HEK293 (cell line): ENCODE results near the gene BOD1.

ENCODE experiments used
- CTCF ChIA-PET: fragments of 350-600 bp; formaldehyde crosslinking; extraction: SDS; loops from one replicate; lab custom pipeline; 2021; ENCODE audit warnings: antibody characterized with exemption; lab: Yijun Ruan, JAX
- POLR2A ChIA-PET: fragments of 300-600 bp; formaldehyde crosslinking; extraction: SDS; loops from one replicate; lab custom pipeline; 2020; ENCODE audit warnings: antibody characterized with exemption, inconsistent platforms; lab: Yijun Ruan, JAX
- H3K27ac ChIP-seq: fragments of 200-500 bp; sonication (Bioruptor generic); 2 replicates; pipeline ENCODE4 v1.5.1; 2014; ENCODE audit warnings: low read depth, low read length, control low read depth, inconsistent platforms; ENCODE audit errors: extremely low read depth
- H3K36me3 ChIP-seq, 2 experiments: fragments of 200-500 bp in 1 of 2; sonication (Bioruptor generic) in 1 of 2; 1 replicate in 1 of 2; 2 replicates in 1 of 2; pipeline ENCODE4 v1.5.1; 2014 to 2017; ENCODE audit warnings: inconsistent platforms in 2 of 2, low read length in 2 of 2; ENCODE audit not compliant: control insufficient read depth in 2 of 2, insufficient read depth in 1 of 2
- H3K4me1 ChIP-seq: fragments of 200-500 bp; sonication (Bioruptor generic); 2 replicates; pipeline ENCODE4 v1.5.1; 2014; ENCODE audit warnings: mild to moderate bottlenecking, low read length, inconsistent platforms; ENCODE audit not compliant: control insufficient read depth, insufficient read depth
- H3K4me3 ChIP-seq: 2 replicates; pipeline ENCODE4 v1.5.1; 2011; ENCODE audit warnings: low read depth, mild to moderate bottlenecking, control low read depth, low read length, moderate library complexity
- H3K9me3 ChIP-seq: fragments of 200-500 bp; sonication (Bioruptor generic); 2 replicates; pipeline ENCODE4 v1.5.1; 2014; ENCODE audit warnings: low read depth, low read length, inconsistent platforms; ENCODE audit not compliant: control insufficient read depth, insufficient read depth
- SCRT1 ChIP-seq: fragments of 450-650 bp; formaldehyde crosslinking; IDR thresholded peaks from 2 replicates; pipeline ENCODE4 v1.5.1; 2016; ENCODE audit warnings: missing biosample characterization, missing genetic modification characterization, borderline replicate concordance
- YY2 ChIP-seq: fragments of 450-650 bp; formaldehyde crosslinking; IDR thresholded peaks from 2 replicates; pipeline ENCODE4 v1.5.1; 2016; ENCODE audit warnings: missing biosample characterization, missing genetic modification characterization
- ZBTB11 ChIP-seq: fragments of 450-650 bp; formaldehyde crosslinking; conservative IDR thresholded peaks from 2 replicates; pipeline ENCODE4 v1.5.1; 2016; ENCODE audit warnings: low read depth, missing biosample characterization, missing genetic modification characterization
- ZBTB17 ChIP-seq: fragments of 450-650 bp; formaldehyde crosslinking; IDR thresholded peaks from 2 replicates; pipeline ENCODE4 v1.5.1; 2016; ENCODE audit warnings: missing biosample characterization, missing genetic modification characterization
- ZEB2 ChIP-seq: fragments of 450-650 bp; formaldehyde crosslinking; IDR thresholded peaks from 2 replicates; pipeline ENCODE4 v1.5.1; 2016; ENCODE audit warnings: missing biosample characterization, missing genetic modification characterization
- ZFP69B ChIP-seq: fragments of 450-650 bp; formaldehyde crosslinking; IDR thresholded peaks from 2 replicates; pipeline ENCODE4 v1.5.1; 2016; ENCODE audit warnings: missing biosample characterization, missing genetic modification characterization
- ZNF112 ChIP-seq: fragments of 450-650 bp; formaldehyde crosslinking; IDR thresholded peaks from 2 replicates; pipeline ENCODE4 v1.5.0; 2017; ENCODE audit warnings: missing biosample characterization, missing genetic modification characterization
- ZNF121 ChIP-seq: fragments of 450-650 bp; formaldehyde crosslinking; IDR thresholded peaks from 2 replicates; pipeline ENCODE4 v1.5.1; 2016; ENCODE audit warnings: missing biosample characterization, missing genetic modification characterization
- ZNF16 ChIP-seq: fragments of 450-650 bp; formaldehyde crosslinking; IDR thresholded peaks from 2 replicates; pipeline ENCODE4 v1.5.1; 2016; ENCODE audit warnings: low read depth, missing biosample characterization, missing genetic modification characterization
- ZNF175 ChIP-seq: fragments of 450-650 bp; formaldehyde crosslinking; IDR thresholded peaks from 2 replicates; pipeline ENCODE4 v1.5.1; 2016; ENCODE audit warnings: missing biosample characterization, missing genetic modification characterization
- ZNF2 ChIP-seq: fragments of 450-650 bp; formaldehyde crosslinking; IDR thresholded peaks from 2 replicates; pipeline ENCODE4 v1.5.1; 2016; ENCODE audit warnings: missing biosample characterization, missing genetic modification characterization
- ZNF202 ChIP-seq: fragments of 450-650 bp; formaldehyde crosslinking; IDR thresholded peaks from 2 replicates; pipeline ENCODE4 v1.5.1; 2016; ENCODE audit warnings: missing biosample characterization, missing genetic modification characterization, borderline replicate concordance
- ZNF266 ChIP-seq: fragments of 450-650 bp; formaldehyde crosslinking; IDR thresholded peaks from 2 replicates; pipeline ENCODE4 v1.5.1; 2016; ENCODE audit warnings: missing biosample characterization, missing genetic modification characterization, low read depth
- ZNF302 ChIP-seq: fragments of 450-650 bp; formaldehyde crosslinking; IDR thresholded peaks from 2 replicates; pipeline ENCODE4 v1.5.1; 2016; ENCODE audit warnings: missing biosample characterization, missing genetic modification characterization, low read depth
- ZNF341 ChIP-seq: fragments of 450-650 bp; formaldehyde crosslinking; IDR thresholded peaks from 2 replicates; pipeline ENCODE4; 2016; ENCODE audit warnings: low read depth, missing biosample characterization, missing genetic modification characterization
- ZNF350 ChIP-seq: fragments of 450-650 bp; formaldehyde crosslinking; IDR thresholded peaks from 2 replicates; pipeline ENCODE4 v1.5.0; 2017; ENCODE audit warnings: missing biosample characterization, mild to moderate bottlenecking, missing genetic modification characterization
- ZNF354C ChIP-seq: fragments of 450-650 bp; formaldehyde crosslinking; IDR thresholded peaks from 2 replicates; pipeline ENCODE4 v1.5.1; 2016; ENCODE audit warnings: missing biosample characterization, missing genetic modification characterization, low read depth, borderline replicate concordance
- ZNF391 ChIP-seq: fragments of 450-650 bp; formaldehyde crosslinking; IDR thresholded peaks from 2 replicates; pipeline ENCODE4 v1.5.1; 2016; ENCODE audit warnings: low read depth, missing biosample characterization, missing genetic modification characterization, borderline replicate concordance
- ZNF416 ChIP-seq: fragments of 450-650 bp; formaldehyde crosslinking; IDR thresholded peaks from 2 replicates; pipeline ENCODE4 v1.5.1; 2016; ENCODE audit warnings: missing biosample characterization, missing genetic modification characterization
- ZNF423 ChIP-seq: fragments of 450-650 bp; formaldehyde crosslinking; IDR thresholded peaks from 2 replicates; pipeline ENCODE4 v1.5.1; 2016; ENCODE audit warnings: missing biosample characterization, missing genetic modification characterization
- ZNF48 ChIP-seq: fragments of 450-650 bp; formaldehyde crosslinking; IDR thresholded peaks from 2 replicates; pipeline ENCODE4 v1.5.1; 2016; ENCODE audit warnings: missing biosample characterization, missing genetic modification characterization
- ZNF514 ChIP-seq: fragments of 450-650 bp; formaldehyde crosslinking; IDR thresholded peaks from 2 replicates; pipeline ENCODE4 v1.5.1; 2016; ENCODE audit warnings: missing biosample characterization, missing genetic modification characterization
- ZNF561 ChIP-seq: fragments of 450-650 bp; IDR thresholded peaks from 2 replicates; pipeline ENCODE4 v1.5.1; 2018; ENCODE audit warnings: missing biosample characterization, missing genetic modification characterization, borderline replicate concordance
- ZNF571 ChIP-seq: fragments of 450-650 bp; formaldehyde crosslinking; IDR thresholded peaks from 2 replicates; pipeline ENCODE4 v1.5.0; 2017; ENCODE audit warnings: missing biosample characterization, missing genetic modification characterization
- ZNF585B ChIP-seq: fragments of 450-650 bp; formaldehyde crosslinking; IDR thresholded peaks from 2 replicates; pipeline ENCODE4 v1.5.1; 2016; ENCODE audit warnings: missing biosample characterization, missing genetic modification characterization
- ZNF610 ChIP-seq: fragments of 450-650 bp; formaldehyde crosslinking; IDR thresholded peaks from 2 replicates; pipeline ENCODE4 v1.5.1; 2016; ENCODE audit warnings: missing biosample characterization, missing genetic modification characterization, borderline replicate concordance
- ZNF639 ChIP-seq: fragments of 450-650 bp; formaldehyde crosslinking; IDR thresholded peaks from 2 replicates; pipeline ENCODE4 v1.5.1; 2016; ENCODE audit warnings: missing biosample characterization, missing genetic modification characterization
- ZNF677 ChIP-seq: fragments of 450-650 bp; IDR thresholded peaks from 2 replicates; pipeline ENCODE4 v1.5.0; 2018; ENCODE audit warnings: missing biosample characterization, mild to moderate bottlenecking, missing genetic modification characterization, moderate library complexity
- ZNF791 ChIP-seq: fragments of 450-650 bp; formaldehyde crosslinking; IDR thresholded peaks from 2 replicates; pipeline ENCODE4 v1.5.1; 2016; ENCODE audit warnings: missing biosample characterization, missing genetic modification characterization
- ZSCAN16 ChIP-seq: fragments of 450-650 bp; formaldehyde crosslinking; IDR thresholded peaks from 2 replicates; pipeline ENCODE4 v1.5.1; 2016; ENCODE audit warnings: missing biosample characterization, missing genetic modification characterization
- TF ChIP-seq, protein P1 (sequence below): fragments of 450-650 bp; IDR thresholded peaks from 2 replicates; pipeline ENCODE4 v1.5.1; 2018; ENCODE audit warnings: missing biosample characterization, missing genetic modification characterization
- TF ChIP-seq, protein P2 (sequence below): sonication (generic); formaldehyde crosslinking; IDR thresholded peaks from 2 replicates; pipeline ENCODE4 v1.8.1; 2022; ENCODE audit warnings: mild to moderate bottlenecking, moderate library complexity, missing genetic modification reagents

The BOD1 gene

DNA sequence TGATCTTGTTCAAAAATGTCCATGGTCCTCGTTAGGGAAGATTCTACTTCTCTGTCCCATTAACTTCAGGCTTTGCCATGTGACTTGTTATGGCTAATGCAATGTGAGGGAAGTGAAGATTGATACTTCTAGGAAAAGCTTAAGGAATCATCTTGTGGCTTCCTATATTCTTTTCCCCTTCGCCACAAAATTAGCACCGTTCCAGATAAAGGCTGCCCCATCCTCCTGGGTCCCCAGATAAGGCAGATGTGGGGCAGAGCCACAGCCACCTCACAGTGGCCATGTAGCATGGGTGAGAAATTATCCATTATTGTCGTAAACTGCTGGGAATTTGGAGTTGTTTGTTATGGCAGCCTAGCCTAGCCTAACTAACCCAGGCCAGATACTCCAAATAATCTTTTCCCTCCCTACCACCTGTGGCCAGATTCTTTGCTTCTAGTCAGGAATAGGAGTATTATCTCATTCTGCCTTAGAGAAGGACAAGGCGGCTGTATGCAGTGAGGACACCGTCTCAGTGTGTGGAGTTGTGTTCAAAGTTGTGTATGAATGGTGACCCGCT is 31.9 kb upstream of the BOD1 start:
- H3K4me3 ChIP-seq, result no peak overlapping the region
- H3K36me3 ChIP-seq, result no peaks in the 10 kb centered on the region
- POLR2A ChIA-PET, result no interaction called here
- no peak overlapping the region for H3K27ac ChIP-seq
- H3K9me3 ChIP-seq, result no peaks in the 10 kb centered on the region
- CTCF ChIA-PET, result no interaction called here
- H3K4me1 ChIP-seq, result no peaks in the 10 kb centered on the region
- no peak for TF ChIP-seq ZNF791
- no peak for TF ChIP-seq ZNF416 (tag by site-specific recombination)
- no peak for TF ChIP-seq SCRT1
- no peak for TF ChIP-seq ZNF391 (tag by site-specific recombination)
- no peak for TF ChIP-seq ZNF48
- TF ChIP-seq ZNF585B (tag by site-specific recombination), result no peak
- TF ChIP-seq ZBTB17 (tag by site-specific recombination), result no peak
- no peak for TF ChIP-seq ZFP69B (tag by site-specific recombination)
- no peak for TF ChIP-seq ZNF2 (tag by site-specific recombination)
- no peak for TF ChIP-seq ZNF16 (tag by site-specific recombination)
- TF ChIP-seq, protein P1, sequence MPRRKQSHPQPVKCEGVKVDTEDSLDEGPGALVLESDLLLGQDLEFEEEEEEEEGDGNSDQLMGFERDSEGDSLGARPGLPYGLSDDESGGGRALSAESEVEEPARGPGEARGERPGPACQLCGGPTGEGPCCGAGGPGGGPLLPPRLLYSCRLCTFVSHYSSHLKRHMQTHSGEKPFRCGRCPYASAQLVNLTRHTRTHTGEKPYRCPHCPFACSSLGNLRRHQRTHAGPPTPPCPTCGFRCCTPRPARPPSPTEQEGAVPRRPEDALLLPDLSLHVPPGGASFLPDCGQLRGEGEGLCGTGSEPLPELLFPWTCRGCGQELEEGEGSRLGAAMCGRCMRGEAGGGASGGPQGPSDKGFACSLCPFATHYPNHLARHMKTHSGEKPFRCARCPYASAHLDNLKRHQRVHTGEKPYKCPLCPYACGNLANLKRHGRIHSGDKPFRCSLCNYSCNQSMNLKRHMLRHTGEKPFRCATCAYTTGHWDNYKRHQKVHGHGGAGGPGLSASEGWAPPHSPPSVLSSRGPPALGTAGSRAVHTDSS (tag by site-specific recombination), result no peak
- no peak for TF ChIP-seq ZNF266 (tag by site-specific recombination)
- TF ChIP-seq ZNF175 (tag by site-specific recombination), result no peak
- no peak for TF ChIP-seq ZNF202 (tag by site-specific recombination)
- TF ChIP-seq YY2 (tag by site-specific recombination), result no peak
- no peak for TF ChIP-seq ZNF350 (tag by site-specific recombination)
- no peak for TF ChIP-seq ZBTB11 (tag by site-specific recombination)

DNA sequence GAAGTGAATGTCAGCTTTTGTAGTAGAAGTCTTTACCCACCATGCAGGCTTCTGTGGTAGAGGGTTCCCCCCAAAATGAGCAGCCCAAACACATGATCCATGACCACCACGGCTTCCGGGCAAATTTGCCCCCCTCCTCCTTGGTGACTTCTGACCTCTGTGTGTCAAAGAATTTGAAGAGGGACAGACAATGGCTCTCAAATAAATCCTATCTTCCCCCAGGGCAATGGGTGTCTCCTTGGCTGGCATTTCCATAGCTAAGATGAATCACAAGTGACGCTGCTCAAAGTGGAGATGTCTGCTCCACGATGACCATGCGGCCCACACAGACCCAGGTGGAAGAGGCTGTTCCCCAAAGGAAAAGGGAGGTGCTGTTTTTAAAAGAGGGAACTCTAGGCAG is 30.2 kb upstream of the BOD1 start:
- H3K4me3 ChIP-seq, result no peak overlapping the region
- ChIA-PET POLR2A (no interaction called here), CTCF (no interaction called here)
- no peak overlapping the region for H3K27ac ChIP-seq
- no peaks in the 10 kb centered on the region for H3K9me3 ChIP-seq
- H3K4me1 ChIP-seq, result no peaks in the 10 kb centered on the region
- no peaks in the 10 kb centered on the region for H3K36me3 ChIP-seq
- TF ChIP-seq ZNF341 (tag by site-specific recombination) (no peak), ZNF639 (tag by site-specific recombination) (no peak), ZNF561 (tag by site-specific recombination) (no peak), ZNF514 (no peak), ZNF354C (tag by site-specific recombination) (no peak), ZNF571 (tag by site-specific recombination) (no peak), ZNF121 (no peak), ZNF610 (tag by site-specific recombination) (no peak), ZNF112 (tag by site-specific recombination) (no peak), ZEB2 (no peak), ZNF302 (no peak), ZSCAN16 (tag by site-specific recombination) (no peak), ZNF423 (tag by site-specific recombination) (no peak), ZNF266 (tag by site-specific recombination) (no peak), ZNF677 (tag by site-specific recombination) (no peak)
- TF ChIP-seq, protein P2, sequence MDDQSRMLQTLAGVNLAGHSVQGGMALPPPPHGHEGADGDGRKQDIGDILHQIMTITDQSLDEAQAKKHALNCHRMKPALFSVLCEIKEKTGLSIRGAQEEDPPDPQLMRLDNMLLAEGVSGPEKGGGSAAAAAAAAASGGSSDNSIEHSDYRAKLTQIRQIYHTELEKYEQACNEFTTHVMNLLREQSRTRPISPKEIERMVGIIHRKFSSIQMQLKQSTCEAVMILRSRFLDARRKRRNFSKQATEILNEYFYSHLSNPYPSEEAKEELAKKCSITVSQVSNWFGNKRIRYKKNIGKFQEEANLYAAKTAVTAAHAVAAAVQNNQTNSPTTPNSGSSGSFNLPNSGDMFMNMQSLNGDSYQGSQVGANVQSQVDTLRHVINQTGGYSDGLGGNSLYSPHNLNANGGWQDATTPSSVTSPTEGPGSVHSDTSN (CRISPR knock-in tag), result no peak
